SIG-M5 (cell line): ENCODE data around the gene CPA4.

Source experiments
- DNase-seq: peaks from one replicate; lab custom pipeline; 2025; lab: John Stamatoyannopoulos, UW

Gene CPA4

DNA sequence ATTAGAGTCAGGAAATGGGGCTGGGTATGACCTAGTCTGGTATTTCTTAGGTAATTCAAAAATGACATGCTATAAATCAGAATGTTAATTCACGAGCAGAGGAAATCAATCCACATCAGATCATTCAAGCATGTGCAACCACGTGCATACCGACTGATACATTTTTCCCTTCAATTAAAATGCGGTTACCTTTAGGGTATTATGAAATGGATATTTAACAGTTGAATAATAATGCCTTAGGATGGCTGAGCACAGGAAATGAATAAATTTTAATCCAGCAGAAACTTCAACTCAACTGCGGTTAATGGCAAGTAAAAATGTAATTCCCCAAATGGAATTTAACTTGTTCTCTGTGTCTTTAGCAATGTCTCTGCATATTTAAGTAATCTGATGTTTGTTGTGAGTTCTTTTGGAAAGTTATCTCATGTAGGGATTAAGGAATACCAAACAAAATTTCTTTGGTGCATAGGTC, 17.1 kb upstream of the CPA4 start:
- DNase-seq, result no peak

DNA sequence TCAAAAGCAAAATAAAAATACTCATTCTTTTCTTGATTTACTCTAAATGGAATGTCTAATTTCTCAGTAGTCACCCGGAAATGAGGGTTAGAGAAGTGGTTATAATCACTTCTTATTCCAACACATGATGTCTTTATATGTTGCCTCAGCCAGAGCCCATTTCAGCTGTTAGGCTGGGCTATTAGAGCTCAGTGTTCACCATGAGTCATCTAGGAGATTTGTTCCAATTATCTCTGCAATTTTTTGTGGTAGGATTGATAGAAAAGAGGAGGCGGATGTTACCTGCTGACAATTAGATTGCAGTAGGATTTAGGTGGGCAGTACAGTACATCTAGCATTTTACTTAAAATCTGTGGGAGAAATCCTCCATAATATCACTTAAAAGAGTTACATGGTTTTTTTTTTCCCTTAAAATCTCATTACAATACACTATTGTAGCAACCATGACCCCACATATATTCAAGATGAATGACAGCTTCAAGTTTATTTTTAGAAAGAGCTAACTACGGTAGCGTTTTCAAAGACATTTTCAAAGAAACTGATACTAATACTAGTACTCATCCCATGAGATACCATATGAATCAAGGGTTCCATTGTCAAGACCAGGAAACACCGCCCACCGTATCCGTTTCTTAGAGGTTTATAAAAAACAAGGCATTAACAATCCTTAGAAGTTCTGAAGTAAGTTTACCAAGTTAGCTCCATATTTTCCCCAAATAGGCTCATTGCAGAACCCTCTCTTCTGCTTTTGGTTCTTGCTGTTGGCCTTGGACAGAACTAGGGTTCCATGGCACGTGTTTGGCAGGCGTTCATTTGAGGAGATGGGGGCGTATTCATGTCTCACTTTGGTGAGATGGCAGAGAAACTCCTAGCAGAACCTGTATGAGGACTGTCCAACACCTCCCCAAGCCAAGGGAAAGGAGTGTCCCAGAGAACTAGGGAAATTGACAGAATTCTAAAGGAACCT, 15.9 kb upstream of the CPA4 start:
- DNase-seq, result no peak

DNA sequence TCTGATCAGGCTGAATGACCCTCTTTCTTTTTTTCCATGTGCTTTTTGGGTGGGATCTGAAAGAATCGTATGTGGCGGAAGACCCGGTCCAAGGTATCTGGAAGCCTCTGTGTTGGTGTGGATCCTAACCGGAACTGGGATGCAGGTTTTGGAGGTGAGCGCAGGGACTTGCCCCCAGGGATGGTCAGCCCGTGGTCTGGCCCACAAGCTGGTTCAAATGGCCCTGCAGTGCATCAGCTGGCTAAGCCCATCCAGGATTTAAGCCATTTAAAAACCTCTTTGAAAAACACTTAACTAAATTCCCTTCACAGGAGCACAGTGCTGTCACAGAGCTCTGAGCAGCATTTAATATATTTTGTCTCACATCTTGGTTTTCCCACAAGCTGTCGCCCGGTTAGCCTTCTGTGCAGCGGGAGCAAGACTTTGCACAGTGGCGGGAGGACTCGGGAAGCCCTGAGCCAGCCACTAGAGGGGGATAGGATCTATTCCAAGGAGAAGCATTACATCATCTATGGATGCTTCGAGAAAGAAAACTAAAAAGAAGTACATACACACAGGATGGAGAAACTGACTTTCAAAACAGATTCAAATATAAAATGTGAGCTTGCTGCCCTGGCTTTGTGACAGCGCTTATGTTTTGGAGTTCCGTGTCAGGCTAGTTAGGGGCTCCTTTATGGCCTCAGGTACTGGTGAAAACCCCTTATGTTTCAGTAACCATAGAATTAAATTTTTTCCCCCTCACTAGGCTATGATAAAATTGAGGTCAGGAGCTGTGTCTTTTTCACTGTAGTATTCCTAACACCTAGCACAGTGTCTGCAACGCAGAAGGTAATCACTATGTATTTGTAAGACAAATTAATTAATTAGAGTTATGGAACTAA, 15.0 kb upstream of the CPA4 start:
- DNase-seq, result no peak

DNA sequence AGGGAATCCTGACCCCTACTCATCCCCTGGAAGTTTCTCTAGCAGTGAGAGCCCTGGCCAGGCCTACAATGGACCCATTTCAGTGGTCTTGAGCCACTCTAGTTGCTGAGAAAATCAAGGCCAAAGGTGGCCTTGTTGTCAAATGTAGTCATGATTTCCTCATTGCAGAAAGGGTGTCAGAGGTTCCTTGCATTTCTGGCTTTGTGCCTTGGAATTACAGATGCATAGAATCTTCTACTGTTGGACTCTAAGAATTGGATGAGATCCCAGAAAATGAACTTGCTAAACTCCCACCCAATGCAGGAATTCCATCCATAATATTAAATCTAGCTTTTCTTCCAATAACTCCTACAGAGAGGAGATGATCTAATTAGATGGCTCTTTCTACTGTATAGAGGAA, 14.1 kb upstream of the CPA4 start:
- no peak for DNase-seq

DNA sequence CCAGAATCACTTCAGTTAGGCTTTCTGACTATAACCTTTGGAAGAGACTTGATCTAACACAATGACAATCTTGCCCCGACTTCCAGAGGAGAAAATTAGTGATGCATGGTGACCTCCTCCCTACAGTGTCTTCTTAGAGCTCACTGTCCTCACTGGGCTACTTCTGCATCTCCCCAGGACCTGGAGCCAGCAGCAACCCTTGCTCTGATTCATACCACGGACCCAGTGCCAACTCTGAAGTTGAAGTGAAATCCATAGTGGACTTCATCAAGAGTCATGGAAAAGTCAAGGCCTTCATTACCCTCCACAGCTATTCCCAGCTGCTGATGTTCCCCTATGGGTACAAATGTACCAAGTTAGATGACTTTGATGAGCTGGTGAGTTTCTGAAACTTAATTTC, 13.7 kb upstream of the CPA4 start:
- DNase-seq, result no peak

DNA sequence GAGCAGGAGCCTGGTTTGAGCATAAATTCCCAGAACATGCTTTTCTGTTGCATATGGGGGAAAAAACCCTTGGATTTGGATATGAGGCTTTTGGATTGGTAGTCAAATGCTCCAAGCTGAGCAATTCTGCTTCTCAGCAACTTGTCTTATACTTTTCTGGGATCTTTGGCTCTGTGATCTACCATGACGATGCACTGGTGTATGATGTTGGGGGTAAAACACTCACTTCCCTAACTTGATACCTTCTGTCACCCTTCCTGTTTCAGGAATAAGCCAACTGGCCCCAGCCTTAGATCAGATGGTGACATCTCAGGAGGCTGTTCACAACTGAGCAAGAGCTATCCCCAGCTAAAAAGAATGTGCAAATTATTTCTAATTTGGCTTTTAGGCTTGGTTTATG, 13.1 kb upstream of the CPA4 start:
- no peak for DNase-seq

DNA sequence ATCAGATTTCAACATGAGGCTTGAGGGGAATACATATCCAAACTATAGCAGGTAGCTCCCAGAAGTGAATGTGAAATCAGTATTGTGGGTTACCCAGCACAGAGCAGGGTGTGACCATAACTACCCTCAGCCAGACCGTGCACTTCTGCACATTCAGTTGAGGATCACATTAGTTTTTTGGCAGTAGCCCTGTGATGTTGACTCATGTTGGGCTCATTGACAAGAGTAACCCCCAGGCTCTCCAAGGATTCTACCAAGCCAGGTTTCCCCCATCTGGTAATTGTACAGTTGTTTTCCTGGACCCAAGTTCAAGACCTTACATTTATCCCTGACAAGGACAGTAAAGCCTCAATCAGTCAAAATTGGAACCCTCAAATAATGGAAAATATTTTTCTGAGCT, 11.7 kb upstream of the CPA4 start:
- DNase-seq, result no peak

DNA sequence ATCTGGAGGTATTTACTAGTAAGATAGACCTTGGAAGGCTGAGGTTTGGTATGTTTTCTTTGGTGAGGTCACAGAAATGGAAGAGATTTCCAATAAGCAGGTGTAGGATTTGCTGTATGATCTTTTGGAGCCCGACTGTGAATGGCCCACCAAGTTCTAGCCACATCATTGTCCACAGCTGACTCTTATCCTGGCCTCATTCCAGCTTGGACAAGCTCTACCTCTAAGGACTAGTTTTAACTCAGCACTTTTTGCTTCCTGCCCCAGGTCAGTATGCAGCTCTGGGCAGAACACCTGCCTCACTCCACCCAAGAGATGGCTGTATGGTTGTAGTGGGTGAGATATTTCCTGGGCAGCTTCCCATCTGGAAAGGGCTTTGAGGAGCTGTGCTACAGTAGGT, 6.1 kb upstream of the CPA4 start:
- no peak for DNase-seq

DNA sequence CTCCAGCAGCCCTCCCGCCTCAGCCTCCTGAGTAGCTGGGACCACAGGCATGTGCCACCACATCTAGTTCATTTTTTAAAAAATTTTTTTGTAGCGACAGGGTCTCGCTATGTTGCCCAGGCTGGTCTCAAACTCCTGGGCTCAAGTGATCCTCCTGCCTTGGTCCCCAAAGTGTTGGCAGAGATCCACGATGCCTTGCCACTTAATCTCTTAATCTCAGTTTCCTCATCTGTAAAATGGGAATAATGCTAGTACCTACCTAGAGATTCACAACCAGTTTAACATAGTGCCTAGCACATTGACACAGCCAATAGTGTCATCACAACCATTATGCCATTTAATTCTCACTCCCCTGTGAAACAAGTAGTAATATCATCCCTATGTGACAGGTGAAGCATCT, 4.8 kb upstream of the CPA4 start:
- no peak for DNase-seq

DNA sequence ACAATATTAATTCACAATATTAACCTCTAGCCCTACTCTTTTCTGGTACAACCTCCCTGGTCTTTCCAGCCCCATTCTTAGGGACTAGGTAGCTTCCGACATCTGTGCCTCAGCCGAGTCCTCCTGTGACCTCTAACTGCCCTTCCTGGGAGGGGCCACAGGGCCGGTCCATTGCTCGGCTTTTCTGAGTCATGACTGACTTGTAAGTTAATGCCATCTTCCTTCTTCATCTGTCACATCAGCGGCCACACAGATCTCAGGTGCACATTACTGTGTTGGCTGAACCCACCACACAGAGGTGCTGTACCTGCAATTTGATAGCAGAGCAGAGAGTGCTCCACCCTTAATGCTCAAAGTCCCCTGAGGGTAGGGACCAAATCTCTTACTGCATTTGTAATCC, 4.1 kb upstream of the CPA4 start:
- DNase-seq, result no peak

DNA sequence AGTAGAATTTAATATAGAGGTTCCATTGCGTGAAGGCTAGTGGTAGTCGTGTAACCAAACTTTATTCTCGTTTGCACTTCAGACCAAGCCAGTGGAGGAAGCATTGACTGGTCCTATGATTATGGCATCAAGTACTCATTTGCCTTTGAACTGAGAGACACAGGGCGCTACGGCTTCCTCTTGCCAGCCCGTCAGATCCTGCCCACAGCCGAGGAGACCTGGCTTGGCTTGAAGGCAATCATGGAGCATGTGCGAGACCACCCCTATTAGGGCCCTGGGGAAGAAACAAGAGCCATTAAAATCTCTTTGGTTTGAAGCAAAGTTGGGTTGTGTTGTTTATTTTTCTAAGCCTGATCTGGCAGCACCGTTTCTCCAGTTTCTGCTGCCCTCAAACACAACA, 3.5 kb upstream of the CPA4 start:
- no peak for DNase-seq

DNA sequence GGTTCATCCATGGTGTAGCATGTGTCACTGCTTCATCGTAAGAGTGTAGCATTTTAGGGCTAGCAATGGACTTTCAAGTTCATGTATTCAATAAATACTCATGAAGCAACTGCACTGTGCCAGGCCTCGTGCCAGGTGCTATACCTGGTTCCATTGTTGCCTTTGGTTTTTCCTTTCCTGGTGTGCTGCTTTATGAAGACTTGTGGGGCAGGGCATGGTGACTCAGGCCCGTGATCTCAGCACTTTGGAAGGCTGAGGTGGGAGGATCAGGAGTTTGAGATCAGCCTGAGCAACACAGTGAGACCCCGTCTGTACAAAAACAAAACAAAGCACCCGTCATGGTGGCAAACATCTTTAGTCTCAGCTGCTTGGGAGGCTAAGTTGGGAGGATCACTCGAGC, 2.2 kb upstream of the CPA4 start:
- no peak for DNase-seq

DNA sequence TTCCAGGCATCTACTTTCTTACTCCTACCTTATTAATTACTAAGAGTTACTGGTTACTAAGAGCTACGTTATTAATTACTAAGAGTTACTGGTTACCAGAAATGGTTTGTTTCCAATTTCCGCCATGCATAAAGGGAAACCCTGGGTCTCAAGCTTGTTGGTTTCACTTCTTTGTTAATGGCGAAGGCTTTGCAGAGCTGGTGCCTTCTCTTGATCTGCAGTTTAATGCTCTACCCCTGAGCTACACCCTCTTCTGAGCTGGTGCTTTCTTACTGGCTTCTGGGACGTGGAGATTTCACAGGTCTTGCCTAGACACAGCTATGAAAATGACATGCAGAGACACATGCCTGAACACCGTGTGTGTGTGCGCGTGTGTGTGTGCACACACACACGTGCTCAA, 560 bp downstream of the CPA4 start:
- no peak for DNase-seq

DNA sequence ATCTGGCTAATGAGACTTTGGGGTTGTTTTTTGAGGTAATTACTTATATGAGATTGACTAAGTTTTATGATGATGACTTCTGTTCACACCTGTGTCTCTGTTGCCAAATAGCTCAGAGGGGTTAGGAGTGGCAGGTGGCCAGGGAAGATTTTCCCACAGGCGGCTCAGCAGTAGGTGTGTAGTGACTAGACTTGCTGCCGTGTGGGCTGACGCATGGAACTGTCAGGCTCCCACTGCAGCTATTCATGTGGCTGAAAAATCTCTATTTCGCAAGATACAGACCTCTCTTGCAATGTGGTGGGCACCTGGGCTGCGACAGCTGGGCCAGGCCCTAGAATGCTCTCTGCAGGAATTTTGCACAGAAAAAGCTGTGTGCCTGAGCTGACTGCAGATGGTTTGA, 1.4 kb downstream of the CPA4 start:
- no peak for DNase-seq

DNA sequence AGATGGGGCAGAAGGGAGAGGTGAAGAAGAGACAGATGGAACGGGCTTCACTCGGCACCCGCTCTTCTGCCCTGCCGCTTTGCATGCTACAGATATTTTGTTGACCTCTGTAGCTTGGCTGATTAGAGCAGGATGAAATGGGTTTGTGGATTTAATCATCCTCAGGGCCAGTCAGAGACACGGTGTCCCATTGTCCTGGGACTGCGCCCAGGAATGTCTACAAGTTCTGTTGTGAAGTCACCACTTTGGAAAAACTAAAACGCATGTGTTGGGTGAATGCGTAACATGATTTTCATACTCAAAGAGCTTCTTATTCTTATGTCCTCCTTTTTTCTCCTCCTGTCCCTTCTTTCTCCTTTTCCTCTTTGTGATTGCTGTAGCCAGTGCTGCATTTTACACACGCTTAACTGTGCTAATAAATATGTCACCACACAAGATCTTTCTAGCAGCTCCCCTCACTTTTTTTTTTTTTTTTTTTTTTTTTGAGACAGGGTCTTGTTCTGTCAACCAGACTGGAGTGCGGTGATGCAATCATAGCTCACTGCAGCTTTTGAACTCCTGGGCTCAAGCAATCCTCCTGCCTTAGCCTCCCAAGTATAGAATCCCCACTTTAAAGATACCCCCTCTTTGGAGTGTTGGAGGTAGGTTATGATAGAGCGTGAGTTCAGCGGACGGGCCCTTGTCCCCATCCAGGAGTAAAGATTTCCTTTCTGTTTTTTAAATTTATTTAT, 3.4 kb downstream of the CPA4 start:
- DNase-seq, result no peak

DNA sequence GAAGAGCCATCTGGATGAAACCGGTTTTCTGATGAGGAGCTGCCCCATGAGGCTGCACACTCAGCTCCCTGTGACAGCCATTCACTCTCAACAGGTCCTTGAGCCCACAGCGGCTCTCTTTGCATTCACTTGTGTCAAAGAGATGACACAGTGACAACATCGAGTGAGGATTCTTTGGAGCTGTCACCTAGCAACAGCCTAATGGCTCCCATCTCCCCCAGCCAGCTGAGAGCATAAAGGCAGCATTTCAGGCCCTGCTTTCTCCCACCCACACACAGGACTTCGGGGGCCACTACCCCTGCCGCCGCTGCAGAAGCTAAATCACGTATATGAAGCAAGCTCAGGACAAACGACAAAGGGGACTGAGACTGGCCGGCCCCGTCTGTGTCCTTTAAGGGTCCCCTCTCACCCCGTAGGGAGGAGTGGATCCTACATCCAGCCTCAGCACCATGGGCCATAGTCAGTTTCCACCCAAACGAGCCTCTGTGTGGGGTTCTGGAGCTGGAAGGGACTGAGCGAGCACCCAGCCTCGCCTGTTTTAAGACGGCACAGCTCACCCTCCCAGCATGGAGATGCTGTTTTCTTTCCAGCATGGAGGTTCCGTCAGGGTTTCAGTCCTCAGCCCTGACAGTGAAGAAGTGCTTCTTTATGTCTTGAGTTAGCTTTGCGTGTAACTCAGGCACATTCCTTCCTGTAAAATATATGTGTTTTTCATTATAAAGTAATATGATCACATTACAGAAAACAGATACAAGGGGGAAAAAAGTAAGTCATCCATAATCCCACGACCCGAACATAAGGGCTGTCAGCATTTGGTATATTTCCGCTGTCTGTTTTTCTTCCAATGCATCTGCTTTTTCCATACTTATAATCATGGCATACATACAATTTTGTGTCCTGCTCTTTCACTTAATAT, 4.9 kb downstream of the CPA4 start:
- no peak for DNase-seq

DNA sequence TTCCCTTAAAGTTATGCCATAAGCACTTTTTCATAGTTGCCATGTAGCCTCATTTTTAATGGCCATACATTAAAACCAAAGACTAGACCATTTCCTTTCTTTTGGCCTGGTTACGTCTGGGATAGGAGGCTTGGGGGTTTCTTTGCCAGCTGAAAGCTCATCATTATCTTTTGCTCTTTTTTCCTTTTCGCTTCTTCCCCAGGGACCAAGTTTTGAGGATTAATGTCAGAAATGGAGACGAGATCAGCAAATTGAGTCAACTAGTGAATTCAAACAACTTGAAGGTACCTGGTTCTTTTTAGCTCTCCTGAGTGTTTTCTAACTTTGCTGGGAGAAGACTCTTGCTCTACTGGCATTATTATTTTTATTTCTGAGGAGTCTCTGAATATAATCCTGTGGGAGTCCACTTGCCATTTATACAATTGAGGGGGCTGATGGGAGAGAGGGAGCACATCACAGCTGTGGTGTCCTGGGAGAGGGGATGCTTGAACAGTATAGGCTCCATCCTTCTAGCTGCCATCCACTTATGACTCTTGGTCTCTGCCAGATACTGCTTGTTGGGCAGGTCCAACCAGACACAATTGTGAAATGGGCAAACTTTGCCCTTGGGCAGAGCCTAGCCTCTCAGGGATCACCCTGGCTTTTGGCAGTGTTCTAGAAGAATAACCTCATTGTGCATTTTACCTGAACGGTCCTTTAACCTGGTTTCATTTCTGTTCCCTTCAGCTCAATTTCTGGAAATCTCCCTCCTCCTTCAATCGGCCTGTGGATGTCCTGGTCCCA, 5.8 kb downstream of the CPA4 start:
- no peak for DNase-seq

DNA sequence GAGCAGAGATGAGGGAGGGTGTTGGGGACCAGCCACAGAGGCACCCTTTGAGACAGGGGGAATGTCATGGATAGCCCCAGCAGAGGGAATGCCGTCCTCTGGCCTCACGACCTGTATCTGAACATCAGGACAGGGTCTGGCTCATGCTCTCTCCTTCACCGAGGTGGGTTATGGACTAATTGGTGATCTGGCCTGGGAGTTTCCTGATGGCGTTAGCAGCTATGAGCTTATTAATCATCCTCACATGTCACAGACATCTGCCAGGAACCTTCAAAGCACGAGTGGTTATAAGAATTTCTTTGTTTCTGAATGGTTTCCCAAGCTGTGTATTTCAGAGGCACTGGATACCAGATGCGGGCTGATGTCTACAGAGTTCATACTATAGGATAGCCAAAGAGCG, 6.9 kb downstream of the CPA4 start:
- no peak for DNase-seq

DNA sequence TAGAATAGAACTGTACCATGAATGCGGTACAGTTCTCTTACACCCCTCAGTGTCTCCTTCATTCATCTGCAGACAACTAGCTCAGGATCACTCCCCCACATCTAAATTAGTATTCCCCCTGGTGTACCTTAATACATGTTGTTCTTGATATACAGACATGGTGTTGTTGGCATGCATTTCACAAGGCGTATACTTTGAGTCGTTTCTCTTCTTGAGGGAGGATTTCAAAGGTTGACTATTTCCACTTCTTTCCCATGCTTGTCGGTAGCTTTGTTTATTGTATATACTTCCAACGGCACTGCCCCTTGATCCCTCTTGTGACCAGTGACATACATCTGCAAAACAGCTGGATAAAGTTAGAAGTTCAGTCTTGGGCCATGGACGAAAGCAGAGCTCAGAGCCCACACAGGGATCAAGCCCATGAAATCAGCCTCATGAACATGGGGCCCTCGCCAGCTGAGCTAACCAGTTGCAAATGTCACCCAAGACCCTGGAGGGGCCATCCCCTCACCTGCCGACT, 8.6 kb downstream of the CPA4 start:
- no peak for DNase-seq

DNA sequence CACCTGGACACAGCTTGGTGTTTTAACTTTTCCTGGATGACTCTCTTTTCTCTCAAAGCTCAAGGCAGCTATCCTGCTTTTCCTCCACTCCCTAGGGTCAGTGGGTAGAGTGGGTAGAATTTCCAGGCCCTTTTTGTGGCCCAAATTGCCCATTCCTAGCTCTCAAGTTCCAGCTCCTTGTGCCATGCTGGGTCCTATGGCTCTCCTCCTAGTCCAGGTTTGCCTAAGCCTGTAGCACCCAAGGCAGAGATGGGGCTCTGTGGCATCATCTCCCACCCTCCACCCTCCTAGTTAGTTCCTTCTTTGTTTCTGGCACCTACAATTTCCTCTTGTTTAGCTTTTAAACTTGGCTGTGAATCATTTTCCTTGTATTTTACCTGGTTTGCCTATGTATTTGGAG, 9.7 kb downstream of the CPA4 start:
- DNase-seq, result no peak
